GM12878 (cell line): ENCODE measurements around the gene PSMC4. TPM values are rescaled to one million over a fixed set of nuclear protein-coding genes. Genes with fewer than 3 reads are reported as not detected.

ENCODE experiments used
- ATAC-seq: fragments of 200-7000 bp; cut with Tn5 transposase; 3 replicates; pipeline ENCODE4 v1.9.1; 2020; ENCODE audit warnings: mild to moderate bottlenecking, moderate library complexity
- BruUV-seq: library from RNA; stranded (reverse); fragments of 400-500 nt; replicated peaks from 2 replicates; lab custom pipeline; 2021; lab: Mats Ljungman, UMichigan
- CTCF ChIA-PET: fragments of 300-600 bp; sonication (Branson Sonifier 250); formaldehyde crosslinking; extraction: SDS; loops from one replicate; lab custom pipeline; 2021; ENCODE audit warnings: inconsistent platforms; lab: Yijun Ruan, JAX
- POLR2A ChIA-PET: fragments of 350-600 bp; formaldehyde crosslinking; extraction: SDS; loops from one replicate; lab custom pipeline; 2021; ENCODE audit warnings: inconsistent platforms; lab: Charles Lee
- RAD21 ChIA-PET: fragments of 300-600 bp; sonication (Branson Sonifier 250); formaldehyde crosslinking; loops from one replicate; lab custom pipeline; 2023; ENCODE audit warnings: antibody characterized with exemption; ENCODE audit not compliant: unreplicated experiment; lab: Charles Lee
- SMC1A ChIA-PET: fragments of 300-600 bp; sonication (Branson Sonifier 250); formaldehyde crosslinking; loops from one replicate; lab custom pipeline; 2023; ENCODE audit not compliant: unreplicated experiment, uncharacterized antibody; lab: Charles Lee
- DNase-seq: peaks from one replicate; pipeline ENCODE4 v3.0.0-alpha.2; 2011; ENCODE audit warnings: low read depth, low spot score
- FAIRE-seq: peaks from 3 replicates; lab custom pipeline; 2011; peaks lifted over from hg19 to GRCh38; lab: Jason Lieb, UNC
- H2AFZ ChIP-seq: 2 replicates; pipeline ENCODE4 v1.6.0; 2011; ENCODE audit warnings: low read depth, low read length, control low read depth; ENCODE audit not compliant: control insufficient read depth
- H3K27ac ChIP-seq: 2 replicates; pipeline ENCODE4 v1.5.1; 2011; ENCODE audit warnings: control low read depth; ENCODE audit not compliant: control insufficient read depth, insufficient read depth
- H3K27me3 ChIP-seq, 2 experiments: replicated peaks in 1 of 2; 2 replicates each; pipeline versions ENCODE4 v1.6.0 to v1.6.1; 2011; ENCODE audit warnings: low read length in 1 of 2; ENCODE audit not compliant: control insufficient read depth in 2 of 2, insufficient read depth in 2 of 2
- H3K36me3 ChIP-seq, 2 experiments: 2 replicates each; pipeline ENCODE4 v1.5.1; 2011; ENCODE audit warnings: low read length in 1 of 2; ENCODE audit not compliant: control insufficient read depth in 2 of 2, insufficient read depth in 2 of 2
- H3K4me1 ChIP-seq: 2 replicates; pipeline ENCODE4 v1.6.1; 2011; ENCODE audit warnings: mild to moderate bottlenecking, low read length, moderate library complexity, mixed read lengths; ENCODE audit not compliant: control insufficient read depth, insufficient read depth
- H3K4me2 ChIP-seq: 2 replicates; pipeline ENCODE4 v1.6.0; 2011; ENCODE audit warnings: control low read depth; ENCODE audit not compliant: control insufficient read depth, insufficient read depth
- H3K4me3 ChIP-seq: fragments of 200-600 bp; sonication (generic); 2 replicates; pipeline ENCODE4 v1.5.1; 2016
- H3K79me2 ChIP-seq: 2 replicates; pipeline ENCODE4 v1.6.0; 2011; ENCODE audit warnings: low read length; ENCODE audit not compliant: control insufficient read depth, insufficient read depth
- H3K9ac ChIP-seq: 2 replicates; pipeline ENCODE4 v1.8.0; 2011; ENCODE audit warnings: low read length, control low read depth, mixed read lengths; ENCODE audit not compliant: control insufficient read depth, insufficient read depth
- H3K9me3 ChIP-seq: replicated peaks from 3 replicates; pipeline ENCODE4 v1.5.1; 2011; ENCODE audit warnings: mild to moderate bottlenecking, low read length; ENCODE audit not compliant: control insufficient read depth, insufficient read depth
- H4K20me1 ChIP-seq: 2 replicates; pipeline ENCODE4 v1.6.0; 2011; ENCODE audit not compliant: control insufficient read depth, insufficient read depth
- EP300 ChIP-seq, 2 experiments: fragments of 150-350 bp in 1 of 2; IDR thresholded peaks; 2 replicates each; pipeline ENCODE4 v1.6.1; 2011 to 2012; ENCODE audit warnings: low read depth in 2 of 2, low read length in 2 of 2, borderline replicate concordance in 1 of 2, improper control_type of control experiment in 1 of 2, inconsistent platforms in 1 of 2; ENCODE audit not compliant: control insufficient read depth in 1 of 2
- ESRRA ChIP-seq: IDR thresholded peaks from 2 replicates; pipeline ENCODE4 v1.6.1; 2012; ENCODE audit warnings: mild to moderate bottlenecking, low read length, improper control_type of control experiment
- FOS ChIP-seq: IDR thresholded peaks from 3 replicates; pipeline ENCODE4 v1.6.1; 2011; ENCODE audit warnings: borderline replicate concordance; ENCODE audit not compliant: insufficient read length; ENCODE audit errors: extremely low read depth
- PML ChIP-seq: IDR thresholded peaks from 2 replicates; pipeline ENCODE4 v1.6.1; 2012; ENCODE audit warnings: low read length, inconsistent platforms
- SP1 ChIP-seq: IDR thresholded peaks from one replicate; pipeline ENCODE4 v1.6.1; 2011; ENCODE audit warnings: low read depth, low read length
- STAT1 ChIP-seq: fragments of 450-650 bp; conservative IDR thresholded peaks from 2 replicates; pipeline ENCODE4 v1.6.1; 2014; ENCODE audit warnings: antibody characterized with exemption, mild to moderate bottlenecking
- WGBS: methylation state at CpG from one replicate; pipeline ENCODE4 v1.1.6; 2016; ENCODE audit warnings: low lambda C conversion rate; ENCODE audit not compliant: insufficient replicate concordance, insufficient coverage; ENCODE audit errors: missing lambda C conversion rate; 5-methylcytosine and 5-hydroxymethylcytosine counted together
- in situ Hi-C: fragments of 300-500 bp; cut with MboI; formaldehyde crosslinking; loops from 9 replicates; pipeline ENCODE4 v1.14.3; 2018; ENCODE audit warnings: mixed read lengths
- intact Hi-C: fragments of 100-400 bp; cut with micrococcal nuclease; formaldehyde crosslinking; loops from one replicate; pipeline ENCODE4 v1.14.2; 2022; ENCODE audit not compliant: unreplicated experiment
- polyA plus RNA-seq, 11 experiments: library from polyadenylated mRNA; depleted of rRNA in 4 of 11; unstranded in 6 of 11; stranded (reverse) in 5 of 11; fragments of >200 nt; fragmentation: Nextera tagmentation in 4 of 11; fragmentation: Illumina TruSeq in 1 of 11; extraction: Ambion mirVana in 4 of 11; extraction: Trizol in 1 of 11; gene quantifications; 1 replicate in 1 of 11; 2 replicates in 10 of 11; pipeline versions ENCODE4 v1.2.1 to v1.2.3, GENCODE V29; 2011 to 2016; ENCODE audit warnings: inconsistent platforms in 2 of 11, missing spikeins in 2 of 11, low read depth in 1 of 11
- total RNA-seq, 4 experiments: library from RNA; depleted of rRNA in 3 of 4; stranded (reverse); fragments of >200 nt in 3 of 4; fragmentation: Illumina TruSeq in 1 of 4; extraction: Trizol in 1 of 4; gene quantifications; 2 replicates each; pipeline versions ENCODE4 v1.2.1 to v1.2.3, GENCODE V29; 2013 to 2021
- TF ChIP-seq, protein P1 (sequence below): IDR thresholded peaks from 2 replicates; pipeline ENCODE4 v1.6.1; 2011; ENCODE audit warnings: borderline replicate concordance, low read depth, mild to moderate bottlenecking, moderate library complexity, low read length; ENCODE audit not compliant: insufficient read depth, poor library complexity, severe bottlenecking

The PSMC4 gene
- total and polyA plus RNA-seq, 10 of the 15 experiments (the other 5 are each of a cell fraction or from before 2014, with no cell fraction given) = 55.2 to 328 (median 127) TPM

DNA sequence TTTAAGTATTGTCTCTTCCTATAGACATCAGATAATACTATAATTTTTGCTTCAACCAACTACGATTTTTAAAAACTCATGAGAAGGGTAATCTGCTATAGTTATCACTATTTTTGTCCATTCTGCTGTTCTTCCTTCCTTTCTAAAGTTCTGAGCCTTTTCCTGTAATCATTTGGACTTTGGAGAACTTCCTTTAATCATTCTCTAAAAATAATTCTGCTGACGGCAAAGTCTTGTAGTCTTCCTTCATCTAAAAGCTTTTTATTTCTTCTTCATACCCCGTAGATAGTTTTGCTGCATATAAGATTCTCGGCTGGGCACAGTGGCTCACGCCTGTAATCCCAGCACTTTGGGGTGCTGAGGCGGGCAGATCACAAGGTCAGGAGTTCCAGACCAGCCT is 31.4 kb upstream of the PSMC4 start:
- SMC1A ChIA-PET = interaction anchor here (1.0 to 9.6 kb wide), 3 partner anchors 12 to 30 kb away, joined by 6 to 115 read pairs (median 88); partner anchors contain the start of gene PSMC4
- POLR2A ChIA-PET = interaction anchor here (0.7 to 7.1 kb wide), 3 partner anchors 12 to 31 kb away, joined by 3 to 64 read pairs (median 4); partner anchors contain the start of gene PSMC4
- Histone ChIP-seq H3K9ac (no peak overlapping the region), H3K36me3 (no peaks in the 10 kb centered on the region), H3K9me3 (no peaks in the 10 kb centered on the region; the same call in 1 of the 3 replicates), H3K27me3 (no peaks in the 10 kb centered on the region), H3K79me2 (no peaks in the 10 kb centered on the region), H2AFZ (no peak overlapping the region), H3K4me1 (peaks cover 42% of the 10 kb centered on the region), H3K27ac (no peak overlapping the region), H3K4me3 (no peak overlapping the region), H4K20me1 (no peaks in the 10 kb centered on the region), H3K4me2 (no peak overlapping the region)
- BruUV-seq = no TSS peak
- in situ Hi-C loops = no loop called here
- RAD21 ChIA-PET = interaction anchor here (3.9 kb wide), 1 partner anchor 30 kb away, joined by 73 read pairs; the partner anchor contains the start of gene PSMC4
- intact Hi-C loops = no loop called here
- DNase-seq (no peak), ATAC-seq (no peak), FAIRE-seq (no peak)
- CTCF ChIA-PET = interaction anchor here (3.5 to 6.4 kb wide), 2 partner anchors 14 to 30 kb away, joined by 18 to 84 read pairs; partner anchors contain the start of gene PSMC4
- over 99% methylated on average over 6 of the region's 6 CpGs for WGBS
- TF ChIP-seq, protein P1, sequence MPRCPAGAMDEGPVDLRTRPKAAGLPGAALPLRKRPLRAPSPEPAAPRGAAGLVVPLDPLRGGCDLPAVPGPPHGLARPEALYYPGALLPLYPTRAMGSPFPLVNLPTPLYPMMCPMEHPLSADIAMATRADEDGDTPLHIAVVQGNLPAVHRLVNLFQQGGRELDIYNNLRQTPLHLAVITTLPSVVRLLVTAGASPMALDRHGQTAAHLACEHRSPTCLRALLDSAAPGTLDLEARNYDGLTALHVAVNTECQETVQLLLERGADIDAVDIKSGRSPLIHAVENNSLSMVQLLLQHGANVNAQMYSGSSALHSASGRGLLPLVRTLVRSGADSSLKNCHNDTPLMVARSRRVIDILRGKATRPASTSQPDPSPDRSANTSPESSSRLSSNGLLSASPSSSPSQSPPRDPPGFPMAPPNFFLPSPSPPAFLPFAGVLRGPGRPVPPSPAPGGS = no peak
- TF ChIP-seq FOS = no peak
- TF ChIP-seq EP300 (IDR thresholded peaks at IDR 0.05; ENCODE audit: borderline replicate concordance in 1 of 2, control insufficient read depth in 1 of 2, low read depth in 2 of 2, low read length in 2 of 2) = no peak
- no peak for TF ChIP-seq SP1
- no peak for TF ChIP-seq ESRRA
- no peak for TF ChIP-seq STAT1
- TF ChIP-seq PML = no peak
